Chondrocyte (in vitro differentiated cells): ENCODE measurements around the gene SPARC. TPM values are rescaled to one million over a fixed set of nuclear protein-coding genes. Genes with fewer than 3 reads are reported as not detected.
A peak's percentile ranks its signal among the peaks of the same experiment; 100 is the strongest.

ENCODE experiments used
- DNase-seq: peaks from one replicate; pipeline ENCODE4 v3.0.0; 2021; ENCODE audit warnings: mixed read lengths, low spot score
- H3K27ac Mint-ChIP-seq: one replicate; pipeline ENCODE4 v1.8.0; 2021; ENCODE audit warnings: mild to moderate bottlenecking, moderate library complexity, mixed read lengths; ENCODE audit not compliant: unreplicated experiment
- H3K27me3 Mint-ChIP-seq: 2 replicates; pipeline ENCODE4 v1.8.0; 2021; ENCODE audit warnings: low read depth, mixed read lengths
- H3K36me3 Mint-ChIP-seq: 2 replicates; pipeline ENCODE4 v1.8.0; 2021; ENCODE audit warnings: low read depth, mixed read lengths
- H3K4me1 Mint-ChIP-seq: 2 replicates; pipeline ENCODE4 v1.8.0; 2021; ENCODE audit warnings: low read depth, mild to moderate bottlenecking, mixed read lengths
- H3K4me3 Mint-ChIP-seq: one replicate; pipeline ENCODE4 v1.8.0; 2021; ENCODE audit warnings: mild to moderate bottlenecking, moderate library complexity, mixed read lengths; ENCODE audit not compliant: unreplicated experiment
- H3K9me3 Mint-ChIP-seq: 2 replicates; pipeline ENCODE4 v1.8.0; 2021; ENCODE audit warnings: low read depth, mixed read lengths
- CTCF ChIP-seq: fragments of 200-600 bp; sonication (generic); IDR thresholded peaks from 2 replicates; pipeline ENCODE4 v1.5.0; 2021; ENCODE audit warnings: antibody characterized with exemption, mild to moderate bottlenecking, moderate library complexity
- total RNA-seq: library from RNA; stranded (reverse); gene quantifications from 3 replicates; pipeline ENCODE4 v1.2.1, GENCODE V29; 2021

The SPARC gene
- total RNA-seq, 1 donor from 2014 or later = 24,306 TPM

DNA sequence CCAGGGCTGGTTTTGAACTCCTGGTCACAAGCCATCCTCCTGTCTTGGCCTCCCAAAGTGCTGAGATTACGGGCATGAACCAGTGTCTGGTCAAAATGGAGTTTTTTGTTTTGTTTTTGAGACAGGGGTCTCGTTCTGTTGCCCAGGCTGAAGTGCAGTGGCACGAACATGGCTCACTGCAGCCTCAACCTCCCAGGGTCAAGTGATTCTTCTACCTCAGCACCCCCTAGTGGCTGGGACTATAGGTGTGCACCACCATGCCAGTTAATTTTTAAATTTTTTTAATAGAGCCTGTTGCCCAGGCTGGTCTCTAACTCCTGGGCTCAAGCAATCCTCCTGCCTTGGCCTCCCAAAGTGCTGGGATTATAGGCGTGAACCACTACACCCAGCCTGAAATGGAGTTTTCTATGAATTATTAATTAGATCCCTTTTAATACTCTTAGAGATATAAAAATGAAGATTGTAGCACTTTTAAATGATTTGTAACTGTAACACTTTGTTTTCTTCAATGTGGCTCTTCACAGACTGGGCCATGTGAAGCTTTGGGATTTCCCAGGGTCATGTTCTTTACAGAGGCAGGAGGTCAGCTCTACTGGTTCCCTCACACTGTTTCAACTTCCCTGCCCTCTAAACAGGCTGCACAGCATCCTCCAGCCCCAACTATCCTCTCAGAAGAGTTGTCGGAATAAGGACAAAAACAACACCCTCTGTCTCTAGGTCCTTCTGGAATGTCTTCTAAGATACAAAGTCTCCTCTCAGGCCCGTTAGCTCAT, 32.7 kb upstream of the SPARC start:
- Mint-ChIP-seq H3K27me3 (no peaks in the 10 kb centered on the region), H3K36me3 (no peaks in the 10 kb centered on the region), H3K9me3 (no peaks in the 10 kb centered on the region), H3K4me1 (peaks cover 71% of the 10 kb centered on the region), H3K27ac (peak overlapping the region; percentile 100), H3K4me3 (peak overlapping the region; percentile 35)
- peak; percentile 77 for TF ChIP-seq CTCF
- DNase-seq = no peak

- H3K9me3 Mint-ChIP-seq = no peaks in the 10 kb centered on the region
- H3K36me3 Mint-ChIP-seq = no peaks in the 10 kb centered on the region
- no peaks in the 10 kb centered on the region for H3K27me3 Mint-ChIP-seq
- H3K4me1 Mint-ChIP-seq = peaks cover 67% of the 10 kb centered on the region
- peak overlapping the region; percentile 100 for H3K27ac Mint-ChIP-seq
- DNase-seq = no peak
- no peak for TF ChIP-seq CTCF
- peak overlapping the region; percentile 35 for H3K4me3 Mint-ChIP-seq
These were observed 31.9 kb upstream of the SPARC start for GRCh38 chr5:151718646-151719045.

GRCh38 chr5:151718153-151718552, 31.4 kb upstream of the SPARC start:
- Mint-ChIP-seq H3K4me1 (peaks cover 67% of the 10 kb centered on the region), H3K36me3 (no peaks in the 10 kb centered on the region), H3K27me3 (no peaks in the 10 kb centered on the region), H3K9me3 (no peaks in the 10 kb centered on the region), H3K27ac (peak overlapping the region; percentile 100), H3K4me3 (peak overlapping the region; percentile 35)
- no peak for TF ChIP-seq CTCF
- no peak for DNase-seq

DNA sequence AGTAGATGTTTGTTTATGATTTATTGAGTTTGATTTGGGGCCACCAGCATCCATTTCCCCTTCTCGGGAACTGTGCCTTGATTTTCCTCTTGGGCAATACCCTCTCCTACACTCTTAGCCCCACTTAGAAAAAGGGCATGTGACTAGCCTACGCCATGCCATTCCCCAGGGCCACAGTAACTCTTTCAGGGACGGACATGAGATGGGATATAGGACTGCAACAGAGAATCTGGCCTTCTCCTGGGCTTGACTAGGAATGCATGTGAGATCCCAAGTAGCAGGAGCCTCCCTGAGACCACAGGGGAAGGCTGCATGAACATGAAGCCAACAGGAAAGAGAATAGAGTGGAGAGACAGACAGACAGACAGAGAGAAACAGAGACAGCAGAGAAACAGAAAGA, 30.7 kb upstream of the SPARC start:
- Mint-ChIP-seq H3K36me3 (no peaks in the 10 kb centered on the region), H3K9me3 (no peaks in the 10 kb centered on the region), H3K4me3 (peak overlapping the region; percentile 35), H3K27me3 (no peaks in the 10 kb centered on the region), H3K4me1 (peaks cover 60% of the 10 kb centered on the region), H3K27ac (peak overlapping the region; percentile 100)
- DNase-seq = no peak
- no peak for TF ChIP-seq CTCF

- Mint-ChIP-seq H3K36me3 (peaks cover 2% of the 10 kb centered on the region), H3K4me1 (peaks cover 8% of the 10 kb centered on the region), H3K27ac (no peak overlapping the region), H3K4me3 (no peak overlapping the region), H3K9me3 (no peaks in the 10 kb centered on the region), H3K27me3 (no peaks in the 10 kb centered on the region)
- TF ChIP-seq CTCF = no peak
- DNase-seq = no peak
These were observed 22.5 kb upstream of the SPARC start for GRCh38 chr5:151709109-151709735.
